H7 (cell line): Measurements from ENCODE around the gene PPP2R2C. TPM values are rescaled to one million over a fixed set of nuclear protein-coding genes. Genes with fewer than 3 reads are reported as not detected.

ENCODE experiments used
- DNase-seq: peaks from one replicate; pipeline ENCODE4 v3.0.0; 2012
- H3K27me3 ChIP-seq: 2 replicates; pipeline ENCODE4 v1.6.0; 2011; ENCODE audit warnings: mild to moderate bottlenecking, low read length; ENCODE audit not compliant: control insufficient read depth, insufficient read depth
- H3K36me3 ChIP-seq: replicated peaks from 2 replicates; pipeline ENCODE4 v1.5.1; 2011; ENCODE audit warnings: low read length; ENCODE audit not compliant: control insufficient read depth, insufficient read depth
- H3K4me3 ChIP-seq: 2 replicates; pipeline ENCODE4 v1.5.1; 2011; ENCODE audit warnings: low read depth, mild to moderate bottlenecking, control low read depth, low read length, moderate library complexity; ENCODE audit not compliant: insufficient read depth
- total RNA-seq: library from RNA; depleted of rRNA; stranded (reverse); fragments of >200 nt; shearing (Covaris generic); gene quantifications from 2 replicates; pipeline ENCODE4 v1.2.3, GENCODE V29; 2014

Gene PPP2R2C
- total RNA-seq, 1 experiment from 2014 or later = 7.6 TPM

GRCh38 chr4:6283282-6283681 is 189.1 kb downstream of the PPP2R2C start:
- H3K4me3 ChIP-seq = no peak overlapping the region
- no peak for DNase-seq
- H3K36me3 ChIP-seq = peaks cover 4% of the 10 kb centered on the region
- H3K27me3 ChIP-seq = no peaks in the 10 kb centered on the region

GRCh38 chr4:6282314-6282771 is 190.1 kb downstream of the PPP2R2C start:
- DNase-seq = no peak
- Histone ChIP-seq H3K36me3 (peaks cover 1% of the 10 kb centered on the region), H3K27me3 (no peaks in the 10 kb centered on the region), H3K4me3 (no peak overlapping the region)

GRCh38 chr4:6281436-6282313 is 190.7 kb downstream of the PPP2R2C start:
- H3K4me3 ChIP-seq = no peak overlapping the region
- no peak for DNase-seq
- H3K27me3 ChIP-seq = no peaks in the 10 kb centered on the region
- H3K36me3 ChIP-seq = no peaks in the 10 kb centered on the region; the same call in none of the 2 replicates

DNA sequence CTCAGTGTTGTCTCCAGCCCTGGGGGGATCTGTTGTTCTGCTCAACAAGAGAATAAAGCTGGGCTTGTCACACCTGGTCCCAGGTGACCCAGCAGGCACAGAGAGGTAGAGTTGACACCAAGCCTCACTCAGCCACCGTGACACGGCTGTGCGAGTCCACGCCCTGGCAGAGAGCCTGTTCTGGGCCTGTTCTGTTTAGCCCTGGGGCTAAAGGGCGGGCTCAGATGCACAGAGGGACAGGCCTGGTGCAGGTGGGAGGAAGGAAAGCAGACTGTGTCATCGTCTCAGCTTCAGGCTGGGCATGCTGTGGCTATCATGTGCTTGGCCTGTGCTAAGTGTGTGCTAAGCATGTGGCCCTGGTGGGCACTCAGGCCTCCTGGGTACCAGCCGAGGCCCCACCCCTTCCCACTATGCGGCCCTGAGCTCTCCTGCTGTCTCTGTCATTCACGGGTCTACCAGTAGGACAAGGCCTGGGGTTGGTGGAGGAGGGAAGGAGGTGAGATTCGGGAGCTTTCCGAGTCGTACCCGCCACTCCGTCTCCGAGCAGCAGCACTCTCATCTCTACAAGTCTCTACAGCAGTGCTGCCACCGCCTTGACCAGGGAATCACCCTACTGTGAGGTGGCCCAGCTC is 191.9 kb downstream of the PPP2R2C start:
- Histone ChIP-seq H3K27me3 (no peaks in the 10 kb centered on the region), H3K4me3 (no peak overlapping the region), H3K36me3 (no peaks in the 10 kb centered on the region; the same call in none of the 2 replicates)
- no peak for DNase-seq

DNA sequence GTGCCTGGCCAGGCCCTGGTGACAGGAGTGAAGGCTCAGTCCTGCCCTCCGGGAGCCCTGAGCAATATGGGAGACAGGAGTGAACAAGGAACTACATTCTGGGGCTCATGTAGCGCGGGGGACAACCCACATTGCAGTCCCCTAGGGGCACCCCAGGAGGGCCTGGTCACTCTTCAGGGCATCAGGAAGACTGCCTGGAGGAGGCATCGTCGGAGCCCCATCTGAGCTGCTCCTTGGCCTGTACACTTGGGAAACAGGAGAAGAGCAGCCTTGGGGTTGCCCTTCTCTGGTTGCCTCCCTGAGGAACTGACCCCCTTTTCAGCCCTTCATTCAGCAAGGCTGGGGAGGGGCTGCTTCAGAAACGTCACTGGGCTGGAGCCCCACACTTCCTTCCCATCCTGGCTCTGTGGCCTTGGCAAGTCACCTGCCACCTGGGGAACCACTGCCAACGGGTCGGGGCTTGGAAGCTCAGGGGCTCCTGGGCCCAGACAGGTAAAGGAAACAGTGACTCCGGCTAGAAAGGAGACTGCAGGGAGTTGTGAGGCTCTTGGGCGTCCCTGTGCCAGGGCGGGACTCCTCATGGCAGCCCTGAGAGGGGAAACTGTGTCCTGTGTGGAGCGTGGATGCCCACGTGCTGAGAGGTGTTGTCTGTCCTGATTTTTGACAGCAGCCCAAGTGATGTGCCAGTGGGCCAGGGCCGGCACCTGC is 192.7 kb downstream of the PPP2R2C start:
- no peak for DNase-seq
- no peaks in the 10 kb centered on the region for H3K27me3 ChIP-seq
- no peak overlapping the region for H3K4me3 ChIP-seq
- no peaks in the 10 kb centered on the region; the same call in none of the 2 replicates for H3K36me3 ChIP-seq

DNA sequence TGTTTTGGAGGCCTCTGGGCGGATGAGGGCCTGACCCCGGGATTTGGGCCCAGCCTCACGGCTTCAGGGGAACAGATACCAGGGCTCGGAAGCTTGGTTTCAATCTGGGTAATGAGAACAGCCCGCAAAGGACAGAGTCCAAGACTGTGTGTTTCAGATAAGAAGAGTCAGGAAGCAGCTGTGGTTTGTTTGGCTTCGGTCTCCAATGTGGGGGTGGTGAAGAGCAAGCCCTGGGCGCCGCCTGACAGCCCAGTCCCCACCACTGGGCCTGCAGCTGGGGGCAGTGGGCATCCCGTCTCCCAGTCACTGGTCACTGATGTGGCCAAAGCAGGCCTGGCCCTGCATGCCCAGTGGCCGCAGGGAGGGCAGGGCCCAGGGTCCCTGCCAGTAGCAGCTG is 193.6 kb downstream of the PPP2R2C start:
- Histone ChIP-seq H3K27me3 (no peaks in the 10 kb centered on the region), H3K36me3 (no peaks in the 10 kb centered on the region; the same call in none of the 2 replicates), H3K4me3 (no peak overlapping the region)
- DNase-seq = no peak

DNA sequence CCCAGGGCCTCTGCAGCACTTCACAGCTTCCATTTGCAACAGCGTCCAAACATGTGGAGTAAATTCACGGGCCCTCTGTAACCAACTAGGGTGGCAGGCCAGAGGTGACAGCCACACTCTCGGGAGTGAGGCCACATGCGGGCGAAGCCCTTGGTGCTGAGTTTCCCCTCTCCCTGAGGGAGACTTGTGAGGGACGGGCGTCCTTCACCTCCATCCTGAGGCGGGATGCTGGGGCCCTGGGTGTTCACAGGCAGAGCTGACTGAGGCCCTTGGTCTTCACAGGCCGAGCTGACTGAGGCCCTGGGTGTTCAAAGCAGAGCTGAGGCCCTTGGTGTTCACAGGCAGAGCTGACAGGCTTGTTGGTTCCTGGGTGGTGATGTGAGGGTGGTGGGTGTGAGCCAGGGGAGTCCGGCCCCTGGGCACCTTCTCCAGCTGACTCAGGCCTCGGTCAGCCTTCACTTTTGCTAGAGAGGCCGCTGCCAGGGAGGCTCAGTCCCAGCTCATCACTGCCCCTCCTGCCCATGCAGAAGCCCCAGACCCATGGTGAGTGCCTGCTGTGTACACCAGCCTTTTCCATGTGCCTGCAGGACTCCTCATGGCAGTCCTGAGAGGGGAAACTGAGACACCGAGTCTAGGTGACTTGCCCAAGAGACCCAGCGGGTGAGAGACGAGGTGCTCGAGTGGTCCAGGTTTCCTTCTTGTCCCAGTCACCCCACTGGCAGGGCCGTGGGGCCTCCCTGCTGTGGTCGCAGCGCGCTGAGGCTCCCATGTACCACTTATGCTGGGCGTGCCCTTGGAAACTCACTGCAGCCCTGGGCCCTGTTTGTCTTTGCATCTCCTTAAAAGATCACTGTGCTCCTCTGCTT is 194.2 kb downstream of the PPP2R2C start:
- no peaks in the 10 kb centered on the region for H3K27me3 ChIP-seq
- DNase-seq = no peak
- H3K36me3 ChIP-seq = no peaks in the 10 kb centered on the region; the same call in none of the 2 replicates

DNA sequence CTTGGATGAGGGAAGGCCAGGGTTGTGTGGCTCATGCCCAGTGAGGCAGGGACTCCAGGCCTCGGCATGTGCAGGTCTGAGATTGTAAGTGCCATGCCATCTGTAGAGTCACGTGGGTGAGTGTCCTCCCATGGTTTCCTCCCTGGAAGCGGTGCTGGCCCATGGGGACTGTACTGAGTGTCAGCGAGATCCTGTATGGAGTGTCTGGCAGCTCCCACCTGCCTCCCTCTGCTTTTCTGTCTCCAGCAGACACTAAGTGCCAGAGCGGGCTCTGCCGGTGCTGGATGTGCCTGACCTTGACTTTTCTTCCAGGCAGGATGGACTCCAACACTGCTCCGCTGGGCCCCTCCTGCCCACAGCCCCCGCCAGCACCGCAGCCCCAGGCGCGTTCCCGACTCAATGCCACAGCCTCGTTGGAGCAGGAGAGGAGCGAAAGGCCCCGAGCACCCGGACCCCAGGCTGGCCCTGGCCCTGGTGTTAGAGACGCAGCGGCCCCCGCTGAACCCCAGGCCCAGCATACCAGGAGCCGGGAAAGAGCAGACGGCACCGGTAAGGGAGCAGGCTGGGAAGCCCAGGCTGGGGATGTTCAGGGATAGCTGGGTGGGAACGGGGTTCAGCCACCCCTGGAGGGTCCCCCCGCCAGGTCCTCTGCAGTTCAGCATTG is 195.1 kb downstream of the PPP2R2C start:
- H3K4me3 ChIP-seq = no peak overlapping the region
- H3K36me3 ChIP-seq = no peaks in the 10 kb centered on the region; the same call in none of the 2 replicates
- H3K27me3 ChIP-seq = no peaks in the 10 kb centered on the region
- DNase-seq = no peak

More for the DNA sequence above, 194.2 kb downstream of the PPP2R2C start:
- H3K4me3 ChIP-seq = no peak overlapping the region

GRCh38 chr4:6275898-6276806 is 196.3 kb downstream of the PPP2R2C start:
- DNase-seq = no peak
- no peaks in the 10 kb centered on the region; the same call in none of the 2 replicates for H3K36me3 ChIP-seq
- no peaks in the 10 kb centered on the region for H3K27me3 ChIP-seq
- H3K4me3 ChIP-seq = no peak overlapping the region

GRCh38 chr4:6275351-6275750 is 197.1 kb downstream of the PPP2R2C start:
- no peaks in the 10 kb centered on the region for H3K27me3 ChIP-seq

GRCh38 chr4:6273661-6273990 is 198.8 kb downstream of the PPP2R2C start:
- no peak for DNase-seq
- H3K4me3 ChIP-seq = no peak overlapping the region
- H3K36me3 ChIP-seq = no peaks in the 10 kb centered on the region; the same call in none of the 2 replicates
- peaks cover 2% of the 10 kb centered on the region for H3K27me3 ChIP-seq

More at GRCh38 chr4:6275351-6275750, 197.1 kb downstream of the PPP2R2C start:
- Histone ChIP-seq H3K36me3 (no peaks in the 10 kb centered on the region; the same call in none of the 2 replicates), H3K4me3 (no peak overlapping the region)
- DNase-seq = no peak

DNA sequence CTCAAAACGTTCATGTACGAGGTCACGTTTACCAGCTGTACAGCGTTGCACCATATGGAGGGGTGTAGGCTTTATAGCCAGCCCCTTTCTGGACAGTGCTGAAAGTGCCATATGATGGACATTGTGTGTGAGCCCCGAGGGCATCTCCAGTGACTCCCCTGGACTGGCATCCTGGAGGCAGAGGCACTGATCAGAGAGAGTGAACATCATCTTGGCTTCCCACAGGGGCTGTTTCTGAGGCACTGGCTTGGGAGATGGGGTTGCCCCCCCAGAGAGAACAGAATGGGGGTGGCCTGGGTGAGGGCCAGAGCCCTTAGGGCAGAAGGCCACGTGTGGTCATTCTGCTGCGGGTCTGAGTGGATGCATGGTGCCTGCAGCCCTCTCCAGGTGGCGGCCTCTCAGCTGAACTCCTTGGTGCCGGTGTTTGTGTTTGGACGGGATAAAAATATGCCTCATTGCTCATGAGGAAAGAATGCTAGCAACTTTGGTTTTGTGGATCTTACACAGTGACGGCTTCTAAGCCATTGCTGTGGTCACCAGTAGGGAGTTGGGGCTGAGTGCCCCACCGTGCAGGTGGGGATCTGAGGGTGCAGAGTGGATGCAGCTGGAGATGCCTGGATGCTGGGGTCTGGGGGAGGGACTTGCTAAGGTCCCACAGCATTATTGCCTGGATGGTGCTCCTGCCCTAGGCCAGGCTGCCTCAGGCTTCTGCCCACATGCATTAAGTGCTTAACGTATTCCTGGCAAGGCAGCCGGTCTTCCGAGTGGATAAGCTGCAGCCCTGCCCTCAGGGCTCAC is 199.4 kb downstream of the PPP2R2C start:
- no peak for DNase-seq
- Histone ChIP-seq H3K27me3 (peaks cover 2% of the 10 kb centered on the region), H3K4me3 (no peak overlapping the region), H3K36me3 (no peaks in the 10 kb centered on the region; the same call in none of the 2 replicates)
